COLO668 (cell line): ENCODE measurements around the gene TUBG2.
"Not testable (repeated sequence)": the region's sequence is repeated elsewhere in the genome, so short reads cannot be mapped to it uniquely, and the experiment has no call there.

Experiments
- DNase-seq: peaks from one replicate; lab custom pipeline; 2025; ENCODE audit not compliant: unreplicated experiment; lab: John Stamatoyannopoulos, UW

TUBG2 gene

DNA sequence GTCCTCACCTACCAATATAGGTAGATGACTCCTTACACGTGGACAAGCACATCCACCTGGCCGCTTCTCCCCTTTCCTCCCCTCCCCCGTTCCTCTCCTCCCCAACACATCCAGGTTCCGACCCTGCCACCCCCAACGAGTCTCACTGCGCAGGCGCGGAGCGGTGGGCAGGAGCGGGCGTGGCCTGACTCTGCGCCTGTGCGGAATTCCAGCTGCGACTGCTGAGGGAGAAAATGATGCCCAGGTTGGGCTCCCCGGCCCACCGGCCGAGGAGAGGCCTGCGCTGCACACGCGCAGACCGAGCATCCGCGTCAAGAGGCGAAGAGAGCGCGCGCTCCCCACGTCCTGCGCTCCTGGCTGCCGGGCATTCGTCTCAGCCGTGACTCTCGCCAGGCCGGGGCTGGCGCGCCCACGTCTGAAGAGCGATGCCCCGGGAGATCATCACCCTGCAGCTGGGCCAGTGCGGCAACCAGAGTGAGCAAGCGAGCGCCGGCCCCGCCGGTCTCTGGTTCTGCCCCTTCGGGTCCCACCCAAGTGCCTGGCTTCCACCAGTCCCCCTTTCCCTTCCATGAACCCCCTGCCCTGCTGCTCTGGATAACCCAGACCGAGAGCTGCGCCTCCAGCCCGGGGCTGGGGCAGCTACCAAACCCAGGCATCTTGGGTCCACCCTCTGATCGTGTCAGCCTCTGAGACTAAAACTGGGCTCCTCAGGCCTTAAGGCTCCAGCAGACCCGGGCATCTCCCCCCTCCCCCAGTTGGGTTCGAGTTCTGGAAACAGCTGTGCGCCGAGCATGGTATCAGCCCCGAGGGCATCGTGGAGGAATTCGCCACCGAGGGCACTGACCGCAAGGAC is at the start of gene TUBG2:
Gene TUBG2, plus strand, starts transcription at position 206 of the 853 bp plus-strand sequence. Its CDS starts 220 bp downstream, at position 426.
- peak; percentile 90 for DNase-seq

DNA sequence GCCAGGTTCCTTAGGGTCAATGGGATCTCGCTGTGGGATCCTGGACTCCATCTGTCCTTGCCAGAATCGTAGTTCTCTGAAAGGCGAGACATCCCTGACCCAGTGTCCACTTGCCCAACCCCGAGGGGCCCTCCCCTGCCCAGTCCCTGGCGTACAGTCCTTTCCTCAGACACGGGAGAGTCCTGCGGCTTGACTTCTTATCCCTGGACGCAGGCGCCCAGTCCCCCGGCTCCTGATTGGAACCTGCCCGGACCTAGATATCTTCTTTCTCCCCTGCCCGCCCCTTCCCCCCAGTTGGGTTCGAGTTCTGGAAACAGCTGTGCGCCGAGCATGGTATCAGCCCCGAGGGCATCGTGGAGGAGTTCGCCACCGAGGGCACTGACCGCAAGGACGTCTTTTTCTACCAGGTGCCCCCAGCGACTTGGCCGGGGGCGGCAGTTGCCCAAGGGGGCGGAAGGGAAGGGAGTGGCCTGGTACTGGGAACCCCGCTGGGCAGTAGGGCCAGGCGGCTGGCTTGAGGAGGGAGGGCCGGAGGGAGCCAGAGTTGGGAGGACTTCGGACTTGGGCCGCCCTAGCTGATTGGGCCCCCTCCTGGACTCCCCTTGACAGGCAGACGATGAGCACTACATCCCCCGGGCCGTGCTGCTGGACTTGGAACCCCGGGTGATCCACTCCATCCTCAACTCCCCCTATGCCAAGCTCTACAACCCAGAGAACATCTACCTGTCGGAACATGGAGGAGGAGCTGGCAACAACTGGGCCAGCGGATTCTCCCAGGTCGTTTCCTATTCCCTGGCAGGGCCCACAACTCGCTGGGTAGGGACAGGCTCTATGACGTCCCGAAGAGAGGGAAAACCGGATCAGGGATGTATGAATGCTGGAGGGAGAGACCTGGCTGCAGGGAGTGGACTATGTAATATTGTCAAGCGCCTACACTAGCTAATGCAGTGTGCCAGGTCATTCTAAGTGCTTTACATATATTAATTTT is 49.0 kb upstream of the TUBG2 start:
- DNase-seq, result peak; percentile 17

DNA sequence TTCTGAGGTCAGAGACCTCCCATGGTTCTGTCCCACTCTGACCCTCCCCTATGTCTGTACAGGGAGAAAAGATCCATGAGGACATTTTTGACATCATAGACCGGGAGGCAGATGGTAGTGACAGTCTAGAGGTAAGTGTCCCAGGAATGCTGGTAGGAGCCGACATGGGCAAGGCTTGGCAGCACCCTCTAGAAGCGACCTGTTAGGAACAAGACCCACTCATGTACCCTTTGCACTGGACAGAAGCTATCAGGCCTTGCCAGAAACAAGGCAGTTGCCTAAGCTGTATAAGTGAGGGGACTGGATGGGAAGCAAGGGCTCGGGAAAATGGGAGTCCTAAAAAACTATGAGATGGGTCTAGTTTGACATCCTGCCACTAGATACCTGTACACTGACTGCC is 47.1 kb upstream of the TUBG2 start:
- no peak for DNase-seq

DNA sequence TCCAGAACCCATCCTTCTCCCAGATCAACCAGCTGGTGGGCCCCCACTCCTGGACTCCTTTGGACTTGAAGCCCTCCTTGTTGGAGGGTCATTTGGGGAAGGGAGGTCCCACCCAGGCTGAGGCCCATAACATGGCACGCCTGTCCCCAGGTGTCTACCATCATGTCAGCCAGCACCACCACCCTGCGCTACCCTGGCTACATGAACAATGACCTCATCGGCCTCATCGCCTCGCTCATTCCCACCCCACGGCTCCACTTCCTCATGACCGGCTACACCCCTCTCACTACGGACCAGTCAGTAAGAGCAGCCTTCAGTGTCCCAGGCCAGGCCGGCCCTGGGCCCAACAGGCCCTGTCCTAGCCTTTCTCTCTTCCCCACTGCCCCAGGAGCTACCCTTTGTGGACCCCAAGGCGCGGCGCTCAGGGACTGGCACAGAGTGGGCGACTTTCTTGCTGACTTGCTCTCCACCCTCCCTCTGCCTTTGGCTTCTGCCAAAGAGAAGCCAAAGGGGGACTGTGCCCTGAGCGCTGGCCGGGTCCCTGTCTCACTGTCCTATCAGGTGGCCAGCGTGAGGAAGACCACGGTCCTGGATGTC is 45.3 kb upstream of the TUBG2 start:
- DNase-seq, result no peak

DNA sequence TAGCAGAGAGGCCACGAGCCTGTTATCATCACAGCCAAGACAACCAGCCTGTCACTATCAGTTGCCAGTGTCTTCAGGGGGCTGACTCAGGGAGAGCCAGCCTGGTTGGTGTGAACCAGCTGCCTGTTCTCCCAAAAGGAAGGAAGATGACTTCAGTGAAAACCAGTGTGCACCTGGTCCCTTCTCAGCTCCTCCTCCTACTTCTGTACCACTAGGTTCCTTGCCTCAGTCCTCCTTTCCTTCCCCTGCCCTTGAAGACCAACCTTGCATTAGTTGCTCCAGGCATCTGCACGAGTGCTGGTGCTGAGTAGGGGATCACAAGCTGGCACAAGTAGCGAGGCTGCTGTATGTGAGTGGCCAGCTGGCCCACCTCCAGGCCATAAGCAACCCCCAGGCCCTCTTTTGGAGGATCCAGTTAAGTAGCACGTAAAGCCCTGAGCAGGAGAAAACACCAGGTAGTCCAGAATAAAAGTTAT is 41.1 kb upstream of the TUBG2 start:
- DNase-seq, result no peak

DNA sequence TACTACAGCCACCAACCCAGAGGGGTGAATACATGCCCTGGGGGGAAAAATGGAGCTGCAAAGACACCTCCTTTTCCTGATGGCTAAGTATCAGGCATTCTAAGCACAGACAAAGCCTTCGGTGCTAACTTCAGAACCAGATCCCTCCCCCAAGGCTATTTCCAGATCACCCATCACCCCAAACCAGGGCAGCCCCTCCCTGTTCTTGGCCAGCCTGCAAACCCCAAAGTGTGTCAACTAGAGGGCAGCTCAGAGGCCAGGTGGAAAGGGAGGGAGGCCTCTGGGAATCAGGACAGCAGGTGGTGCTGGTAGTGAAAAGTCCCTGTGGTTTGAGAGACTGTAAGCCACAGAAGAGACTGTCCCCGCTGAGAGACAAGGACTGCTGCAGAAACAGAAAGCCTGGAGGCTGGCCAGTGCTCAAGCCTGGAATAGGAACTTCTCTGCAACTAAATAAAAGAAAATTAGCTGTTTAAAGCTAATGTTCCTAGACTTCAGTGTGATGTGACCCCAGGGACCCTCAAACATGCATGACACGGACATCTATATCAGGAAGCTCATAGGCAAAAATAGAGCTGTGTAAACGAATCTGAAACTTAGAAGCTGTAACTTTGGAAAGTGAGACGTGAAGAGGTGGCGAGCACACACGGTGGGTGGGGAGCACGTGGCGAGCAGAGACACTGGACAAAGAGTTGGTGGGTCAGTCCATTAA is 40.5 kb upstream of the TUBG2 start:
- peak; percentile 58 for DNase-seq

DNA sequence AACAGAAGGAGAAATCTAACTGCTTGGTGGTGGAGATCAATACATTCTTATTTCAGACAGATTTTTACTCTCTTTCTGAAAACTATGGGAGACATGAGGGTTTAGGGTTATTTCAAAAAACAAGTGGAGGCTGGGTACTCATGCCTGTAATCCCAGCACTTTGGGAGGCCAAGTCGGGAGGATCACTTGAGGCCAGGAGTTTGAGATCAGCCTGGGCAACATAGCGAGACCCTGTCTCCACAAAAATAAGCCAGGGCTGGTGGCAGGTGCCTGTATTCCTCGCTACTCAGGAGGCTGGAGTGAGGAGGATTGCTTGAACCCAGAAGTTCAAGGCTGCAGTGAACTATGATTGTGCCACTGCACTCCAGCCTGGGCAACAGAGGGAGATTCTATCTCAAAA is 37.1 kb upstream of the TUBG2 start:
- DNase-seq, result not testable (repeated sequence)

DNA sequence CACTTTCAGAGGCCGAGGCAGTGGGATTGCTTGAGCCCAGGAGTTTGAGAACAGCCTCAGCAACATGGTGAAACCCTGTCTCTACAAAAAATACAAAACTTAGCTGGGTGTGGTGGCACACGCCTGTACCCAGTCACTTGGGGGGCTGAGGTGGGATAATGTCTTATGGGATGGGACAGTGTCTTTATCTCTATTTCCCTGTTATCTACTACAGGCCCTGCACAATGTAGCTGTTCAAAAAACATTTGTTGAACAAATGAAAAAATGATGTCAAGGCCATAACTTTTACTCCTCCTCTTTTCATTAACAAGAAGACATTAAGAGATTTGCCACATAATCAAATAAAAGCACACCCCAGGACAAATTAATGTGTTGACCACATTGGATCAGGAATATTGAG is 35.8 kb upstream of the TUBG2 start:
- DNase-seq, result no peak

DNA sequence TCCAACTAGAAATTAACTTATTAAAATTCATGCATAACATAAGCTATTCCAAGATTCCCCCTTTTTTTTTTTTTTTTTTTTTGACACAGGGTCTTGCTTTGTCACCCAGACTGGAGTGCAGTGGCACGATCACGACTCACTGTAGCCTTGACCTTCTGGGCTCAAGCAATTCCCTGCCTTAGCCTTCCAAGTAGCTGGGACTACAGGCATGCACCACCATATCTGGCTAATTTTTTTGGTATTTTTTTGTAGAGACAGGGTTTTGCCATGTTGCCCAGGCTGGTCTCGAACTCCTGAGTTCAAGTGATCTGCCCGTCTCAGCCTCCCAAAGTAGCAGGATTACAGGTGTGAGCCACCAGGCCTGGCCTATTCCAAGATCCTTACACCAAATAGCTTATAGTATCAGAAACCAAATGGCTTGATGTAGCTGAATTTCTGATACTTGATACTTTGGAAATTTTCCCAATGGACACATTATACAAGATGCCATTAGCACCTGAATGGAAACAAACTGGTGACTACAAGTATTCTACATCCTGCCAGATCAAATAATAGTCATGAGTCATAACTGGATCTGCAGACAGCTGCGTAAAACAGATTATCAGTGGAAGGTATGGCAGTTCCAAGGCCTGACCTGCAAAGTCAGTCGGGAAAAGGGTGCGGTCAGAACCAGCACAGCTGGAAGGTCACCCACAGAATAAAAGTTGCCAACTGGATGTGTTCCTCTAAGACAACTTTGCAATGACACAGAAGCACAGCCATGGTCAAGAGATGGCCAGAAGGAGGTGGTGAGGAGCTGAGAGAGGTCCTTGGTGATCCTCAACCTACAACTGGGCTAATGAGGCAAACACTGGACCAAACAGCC is 35.1 kb upstream of the TUBG2 start:
- DNase-seq, result peak; percentile 31

DNA sequence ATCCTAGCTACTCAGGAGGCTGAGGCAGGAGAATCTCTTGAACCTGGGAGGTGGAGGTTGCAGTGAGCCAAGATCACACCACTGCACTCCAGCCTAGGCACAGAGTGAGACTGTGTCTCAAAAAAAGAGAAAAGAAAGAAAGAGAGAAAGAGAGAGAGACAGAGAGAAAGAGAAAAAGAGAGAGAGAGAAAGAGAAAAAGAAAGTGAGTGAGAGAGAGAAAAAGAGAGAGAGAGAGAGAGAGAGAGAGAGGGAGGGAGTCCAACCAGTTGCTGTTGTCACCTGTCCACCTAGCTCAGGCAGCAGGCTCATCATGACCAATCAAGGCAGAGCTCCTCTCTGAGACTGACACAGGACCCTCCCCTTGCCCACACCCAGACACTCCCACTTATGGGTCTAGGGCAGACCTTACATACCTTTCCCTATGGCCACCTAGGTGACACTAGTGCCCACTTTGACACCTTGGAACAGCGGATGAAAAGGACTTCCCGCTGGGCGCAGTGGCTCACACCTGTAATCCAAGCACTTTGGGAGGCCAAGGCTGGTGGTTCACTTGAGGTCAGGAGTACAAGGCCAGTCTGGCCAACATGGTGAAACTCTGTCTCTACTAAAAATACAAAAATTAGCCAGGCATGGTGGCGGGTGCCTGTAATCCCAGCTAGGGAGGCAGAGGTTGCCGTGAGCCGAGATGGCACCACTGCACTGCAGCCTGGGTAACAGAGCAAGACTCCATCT is 31.9 kb upstream of the TUBG2 start:
- DNase-seq, result not testable (repeated sequence)

DNA sequence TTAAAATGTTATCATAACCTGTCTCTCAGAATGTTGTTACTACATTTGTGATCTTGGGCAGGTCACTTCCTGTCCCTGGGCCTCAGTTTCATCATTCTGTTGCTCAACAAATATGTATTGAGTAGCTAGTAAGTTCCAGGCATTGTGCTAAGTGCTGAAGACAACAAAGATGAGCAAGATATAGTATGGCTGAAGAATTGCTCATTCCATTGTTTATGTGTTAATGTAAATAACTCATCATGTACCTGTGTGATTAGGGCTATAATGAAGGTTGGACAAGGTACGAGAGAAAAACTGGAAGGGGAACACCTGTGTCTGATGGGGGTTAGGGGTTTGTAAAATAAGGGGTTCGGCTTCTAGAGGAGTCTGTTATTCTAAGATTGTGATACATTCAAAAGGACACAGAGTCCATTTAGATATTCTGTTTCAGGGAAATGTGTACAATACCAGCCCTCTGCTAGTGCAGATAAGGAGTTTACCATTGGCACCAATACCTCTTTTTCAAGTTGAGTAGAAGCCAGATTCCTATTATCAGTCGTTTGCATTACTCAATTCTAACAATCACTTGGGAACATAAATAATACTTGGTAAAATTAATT is 29.6 kb upstream of the TUBG2 start:
- DNase-seq, result no peak

DNA sequence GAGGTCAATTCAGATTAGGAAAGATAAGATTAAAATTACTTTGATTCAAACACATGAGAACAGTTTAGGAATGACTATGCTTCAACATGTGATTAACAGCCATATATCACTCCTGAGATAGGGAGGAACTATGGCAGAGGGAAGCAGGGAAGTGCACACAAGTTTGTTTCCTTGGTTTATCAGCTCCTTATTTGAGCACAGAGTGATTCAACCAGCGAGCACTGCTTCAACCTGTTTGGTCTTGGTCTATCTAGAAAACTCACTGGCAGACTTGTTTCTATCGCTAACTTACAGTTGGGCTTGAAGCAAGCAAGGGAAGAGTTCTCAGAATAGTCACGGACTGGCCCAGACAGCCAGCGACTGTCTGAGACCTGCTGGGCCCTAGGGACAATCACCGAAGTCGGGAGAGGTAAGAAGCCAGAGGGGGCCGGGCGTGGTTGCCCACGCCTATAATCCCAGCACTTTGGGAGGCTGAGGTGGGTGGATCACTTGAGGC is 26.1 kb upstream of the TUBG2 start:
- no peak for DNase-seq

DNA sequence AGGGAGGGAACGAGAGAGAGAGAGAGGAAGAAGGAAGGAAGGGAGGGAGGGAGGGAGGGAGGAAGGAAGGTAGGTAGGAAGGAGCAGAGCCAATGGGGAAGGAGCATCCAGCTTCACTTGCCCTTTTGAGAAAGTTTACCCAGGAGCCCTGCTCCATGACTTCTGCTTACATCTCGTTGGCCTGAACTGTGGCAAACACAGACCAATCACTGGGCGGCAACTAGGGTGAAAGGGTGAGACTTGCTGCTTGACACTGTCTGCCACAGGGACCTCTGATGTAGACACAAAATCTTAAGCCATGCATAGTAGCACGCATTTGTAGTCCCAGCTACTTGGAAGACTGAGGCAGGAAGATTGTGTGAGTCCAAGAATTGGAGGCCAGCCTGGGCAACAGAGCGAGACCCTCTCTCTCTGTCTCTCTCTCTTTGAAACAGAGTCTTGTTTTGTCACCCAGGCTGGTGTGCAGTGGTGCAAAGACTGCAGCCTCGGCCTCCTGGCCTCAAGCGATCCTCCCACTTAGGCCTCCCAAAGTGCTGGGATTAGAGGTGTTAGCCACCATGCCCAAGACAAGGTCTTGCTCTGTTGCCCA is 19.5 kb upstream of the TUBG2 start:
- DNase-seq, result no peak

DNA sequence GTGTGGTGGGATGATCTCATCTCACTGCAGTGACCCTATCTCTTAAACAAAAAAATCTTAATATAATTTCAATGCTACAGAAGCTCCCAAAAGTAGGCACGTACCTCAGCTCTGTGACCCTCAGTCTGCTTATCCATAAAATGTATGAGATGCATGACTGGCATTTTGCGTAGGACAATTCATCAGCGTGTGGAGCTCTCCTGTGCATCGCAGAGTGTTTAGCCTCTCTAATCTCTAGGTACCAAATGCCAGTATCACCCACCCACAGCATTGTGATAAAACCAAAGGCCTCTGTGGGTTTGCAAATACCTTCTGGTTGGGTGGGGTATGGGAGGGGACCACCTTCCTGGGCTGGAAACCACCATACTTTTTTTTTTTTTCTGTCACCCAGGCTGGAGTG is 19.0 kb upstream of the TUBG2 start:
- no peak for DNase-seq

DNA sequence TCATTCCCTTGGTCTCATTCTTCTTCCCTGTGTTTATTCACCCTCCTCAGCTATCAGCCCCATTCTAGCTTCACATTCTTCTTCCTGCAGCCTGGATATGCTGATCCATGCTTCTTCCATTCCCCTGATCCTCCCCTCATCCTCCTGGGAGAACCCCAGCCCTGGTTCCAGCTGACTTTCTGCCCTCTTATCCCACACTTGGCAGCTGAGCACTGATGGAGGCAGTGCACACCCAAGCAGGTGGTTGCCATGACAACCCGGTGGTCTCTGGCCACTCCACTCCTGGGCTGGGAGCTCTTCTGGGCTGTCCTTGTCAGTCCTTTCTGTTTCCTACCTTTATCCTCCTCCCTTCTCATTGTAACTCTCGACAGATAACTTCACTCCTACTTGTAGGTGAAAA is 16.7 kb upstream of the TUBG2 start:
- DNase-seq, result no peak

DNA sequence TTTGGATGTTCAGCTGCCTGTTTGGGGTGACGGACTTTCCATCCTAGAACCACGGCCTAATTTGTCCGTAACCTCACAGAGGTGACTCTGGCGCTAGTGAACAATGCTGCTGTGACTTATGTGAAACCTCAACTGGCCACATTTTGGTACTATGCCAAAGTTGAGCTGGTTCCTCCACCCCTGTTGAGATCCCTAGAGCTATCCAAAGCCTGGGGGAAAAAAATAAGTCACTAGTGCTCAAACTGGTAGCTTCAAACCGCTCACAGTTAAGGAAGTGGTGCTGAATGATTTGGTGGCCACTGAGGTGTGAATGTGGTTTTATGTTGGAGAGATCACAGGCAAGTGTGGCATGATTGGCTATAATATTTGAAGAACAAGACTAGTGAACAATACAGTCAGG is 11.3 kb upstream of the TUBG2 start:
- DNase-seq, result no peak

DNA sequence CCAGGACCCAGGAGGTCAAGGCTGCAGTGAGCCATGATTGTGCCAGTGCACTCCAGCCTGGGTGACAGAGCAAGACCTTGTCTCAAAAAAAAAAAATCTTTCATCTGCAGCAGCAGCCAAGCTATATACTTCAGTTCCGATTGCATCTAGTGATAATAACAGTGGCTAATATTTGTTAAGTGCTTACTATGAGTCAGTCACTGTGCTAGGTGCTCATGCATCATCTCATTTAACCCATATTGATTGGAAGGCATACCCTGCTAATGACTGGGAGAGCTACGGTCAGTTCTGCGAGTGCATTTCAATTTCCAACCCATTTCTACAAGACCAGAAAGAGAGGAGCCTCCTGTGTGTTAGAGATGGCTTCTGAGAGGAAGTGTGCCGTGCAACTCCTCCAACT is 7.7 kb upstream of the TUBG2 start:
- DNase-seq, result no peak
